Aorta (tissue), 5 donors: ENCODE measurements around the gene KRTAP3-1. TPM values are rescaled to one million over a fixed set of nuclear protein-coding genes. Genes with fewer than 3 reads are reported as not detected.

ENCODE experiments used
- ATAC-seq: fragments of 200-7000 bp; cut with Tn5 transposase; one replicate; pipeline ENCODE4 v1.9.1; 2022; ENCODE audit warnings: moderate library complexity; ENCODE audit not compliant: low FRiP score
- DNase-seq, 2 donors: peaks; one replicate each; pipeline ENCODE4 v3.0.0-alpha.2; 2020
- H3K27ac ChIP-seq, 2 donors: one replicate each; pipeline ENCODE4 v1.5.1; 2013; ENCODE audit warnings: low read length in 2 of 2, mild to moderate bottlenecking in 2 of 2, moderate library complexity in 2 of 2, control low read depth in 1 of 2, inconsistent platforms in 1 of 2, low read depth in 1 of 2
- H3K27me3 ChIP-seq, 2 donors: one replicate each; pipeline ENCODE4 v1.6.1; 2013; ENCODE audit warnings: control low read depth in 1 of 2, low read length in 1 of 2, mild to moderate bottlenecking in 1 of 2, moderate library complexity in 1 of 2; ENCODE audit not compliant: insufficient read depth in 2 of 2, control insufficient read depth in 1 of 2
- H3K36me3 ChIP-seq, 2 donors: one replicate each; pipeline ENCODE4 v1.6.1; 2013; ENCODE audit warnings: control low read depth in 1 of 2, low read length in 1 of 2, mild to moderate bottlenecking in 1 of 2; ENCODE audit not compliant: insufficient read depth in 2 of 2, control insufficient read depth in 1 of 2
- H3K4me1 ChIP-seq, 2 donors: one replicate each; pipeline ENCODE4 v1.6.1; 2013; ENCODE audit warnings: low read length in 2 of 2, control low read depth in 1 of 2, mild to moderate bottlenecking in 1 of 2, moderate library complexity in 1 of 2; ENCODE audit not compliant: insufficient read depth in 2 of 2, control insufficient read depth in 1 of 2
- H3K4me3 ChIP-seq, 2 donors: one replicate each; pipeline ENCODE4 v1.5.1; 2013; ENCODE audit warnings: low read length in 2 of 2, control low read depth in 1 of 2, mild to moderate bottlenecking in 1 of 2
- H3K9me3 ChIP-seq: one replicate; pipeline ENCODE4 v1.6.1; 2013; ENCODE audit warnings: mild to moderate bottlenecking, low read length; ENCODE audit not compliant: control insufficient read depth
- WGBS, 2 donors: extraction: QIAGEN DNeasy Blood & Tissue Kit; methylation state at CpG; one replicate each; pipeline ENCODE4 v1.1.7; 2013; 5-methylcytosine and 5-hydroxymethylcytosine counted together
- intact Hi-C, 2 donors: fragments of 100-400 bp; cut with DNase I; formaldehyde crosslinking; loops; one replicate each; pipeline versions ENCODE4 v1.14.2 to v1.15.0; 2022
- polyA plus RNA-seq, 2 donors: library from polyadenylated mRNA; stranded (reverse); fragments of 200-250 nt; gene quantifications; one replicate each; pipeline ENCODE4 v1.2.3, GENCODE V29; 2013
- total RNA-seq, 2 donors: library from RNA; stranded (reverse); fragmentation: NEBNext Ultra II Directional; extraction: Animal tissue kit (Norgen Biotek cat#: 25700); gene quantifications; one replicate each; pipeline ENCODE4 v1.2.1, GENCODE V29; 2021
- donor health status: healthy with polysubstance abuse.
- donor health status: Bipolar disorder and iron deficiency.
- donor health status: DM: no; HTN: no; CAD: no.
- donor health status: DM: no; HTN: no; CAD: no.
- donor health status: DM: yes; HTN: yes; CAD: no.

KRTAP3-1 gene
- total and polyA plus RNA-seq, 4 donors: not detected

- ATAC-seq (no peak), DNase-seq (no peak)
- H3K4me3 ChIP-seq: no peak within 1 kb of the TSS
- intact Hi-C loops: no loop called here
- H3K9me3 ChIP-seq: peaks cover 2% of the 10 kb centered on the region
- no peaks in the 10 kb centered on the region for H3K27me3 ChIP-seq
- H3K4me1 ChIP-seq: no peaks in the 10 kb centered on the region
- no peaks in the 10 kb centered on the region for H3K36me3 ChIP-seq
- 22 to 30% methylated on average over 4 of the region's 4 CpGs for WGBS, 2 donors
- H3K27ac ChIP-seq: no peak within 1 kb of the TSS
These were observed 15.1 kb downstream of the KRTAP3-1 start, which contains the start of gene KRTAP3-3 for GRCh38 chr17:40993839-40994238. Gene KRTAP3-3, minus strand, starts transcription at chr17:40994164. Its CDS starts 67 bp downstream, at chr17:40994097.

- H3K4me3 ChIP-seq: no peak overlapping the region
- intact Hi-C loops: no loop called here
- no peak overlapping the region for H3K27ac ChIP-seq
- no peaks in the 10 kb centered on the region for H3K27me3 ChIP-seq
- H3K36me3 ChIP-seq: no peaks in the 10 kb centered on the region
- no peak for ATAC-seq
- H3K9me3 ChIP-seq: peaks cover 2% of the 10 kb centered on the region
- WGBS, 2 donors: 86 to 89% methylated on average over 2 of the region's 2 CpGs
- DNase-seq: no peak
- H3K4me1 ChIP-seq: no peaks in the 10 kb centered on the region
These were observed 15.8 kb downstream of the KRTAP3-1 start for GRCh38 chr17:40993084-40993483.

GRCh38 chr17:40992666-40993065 lies 16.3 kb downstream of the KRTAP3-1 start:
- peaks cover 2% of the 10 kb centered on the region for H3K9me3 ChIP-seq
- H3K36me3 ChIP-seq: no peaks in the 10 kb centered on the region
- no peaks in the 10 kb centered on the region for H3K27me3 ChIP-seq
- H3K4me3 ChIP-seq: no peak overlapping the region
- no peak for DNase-seq
- no peak overlapping the region for H3K27ac ChIP-seq
- intact Hi-C loops: no loop called here
- ATAC-seq: no peak
- 82 to 87% methylated on average over 3 of the region's 3 CpGs for WGBS, 2 donors
- no peaks in the 10 kb centered on the region for H3K4me1 ChIP-seq

GRCh38 chr17:40986920-40987319 lies 22.0 kb downstream of the KRTAP3-1 start:
- intact Hi-C loops: no loop called here
- WGBS, 2 donors: 42 to 43% methylated on average over 8 of the region's 8 CpGs

GRCh38 chr17:40984226-40984625 lies 24.7 kb downstream of the KRTAP3-1 start, which contains the start of gene KRT40:
Gene KRT40, minus strand, starts transcription at chr17:40984326. Its CDS starts 53 bp downstream, at chr17:40984273.
- Histone ChIP-seq H3K27me3 (peaks cover 0 to 2% of the 10 kb centered on the region in 2 donors), H3K9me3 (no peaks in the 10 kb centered on the region), H3K27ac (no peak within 1 kb of the TSS), H3K36me3 (no peaks in the 10 kb centered on the region), H3K4me3 (no peak within 1 kb of the TSS), H3K4me1 (no peaks in the 10 kb centered on the region)
- intact Hi-C loops: no loop called here
- DNase-seq (no peak), ATAC-seq (no peak)
- 34 to 36% methylated on average over 3 of the region's 3 CpGs for WGBS, 2 donors

More at GRCh38 chr17:40986920-40987319, 22.0 kb downstream of the KRTAP3-1 start:
- Histone ChIP-seq H3K9me3 (no peaks in the 10 kb centered on the region), H3K27me3 (no peaks in the 10 kb centered on the region), H3K4me1 (no peaks in the 10 kb centered on the region), H3K4me3 (no peak overlapping the region), H3K36me3 (no peaks in the 10 kb centered on the region), H3K27ac (no peak overlapping the region)
- DNase-seq (no peak), ATAC-seq (no peak)

- Histone ChIP-seq H3K27me3 (peaks cover 0 to 2% of the 10 kb centered on the region in 2 donors), H3K4me1 (no peaks in the 10 kb centered on the region), H3K4me3 (no peak overlapping the region), H3K9me3 (no peaks in the 10 kb centered on the region), H3K27ac (no peak overlapping the region), H3K36me3 (no peaks in the 10 kb centered on the region)
- intact Hi-C loops: no loop called here
- 46 to 50% methylated on average over 5 of the region's 5 CpGs for WGBS, 2 donors
- DNase-seq (no peak), ATAC-seq (no peak)
These were observed 27.8 kb downstream of the KRTAP3-1 start for GRCh38 chr17:40981115-40981514.

- 6 to 8% methylated on average over 8 of the region's 8 CpGs for WGBS, 2 donors
- no peak overlapping the region for H3K4me3 ChIP-seq
- intact Hi-C loops: no loop called here
- DNase-seq: no peak
- H3K9me3 ChIP-seq: no peaks in the 10 kb centered on the region
- no peak for ATAC-seq
- no peak overlapping the region for H3K27ac ChIP-seq
- H3K4me1 ChIP-seq: no peaks in the 10 kb centered on the region
- peaks cover 0 to 2% of the 10 kb centered on the region in 2 donors for H3K27me3 ChIP-seq
- H3K36me3 ChIP-seq: no peaks in the 10 kb centered on the region
These were observed 28.3 kb downstream of the KRTAP3-1 start for GRCh38 chr17:40980596-40980995.

- ATAC-seq (no peak), DNase-seq (no peak)
- Histone ChIP-seq H3K36me3 (no peaks in the 10 kb centered on the region), H3K27ac (no peak overlapping the region), H3K4me3 (no peak overlapping the region), H3K27me3 (peaks cover 0 to 2% of the 10 kb centered on the region in 2 donors), H3K4me1 (no peaks in the 10 kb centered on the region), H3K9me3 (no peaks in the 10 kb centered on the region)
- intact Hi-C loops: no loop called here
- WGBS, 2 donors: 85 to 90% methylated on average over 3 of the region's 3 CpGs
These were observed 28.8 kb downstream of the KRTAP3-1 start for GRCh38 chr17:40980117-40980516.

GRCh38 chr17:40978575-40979151 lies 30.3 kb downstream of the KRTAP3-1 start:
- intact Hi-C loops: no loop called here
- WGBS, 2 donors: 66 to 72% methylated on average over 13 of the region's 13 CpGs
- peaks cover 0 to 2% of the 10 kb centered on the region in 2 donors for H3K27me3 ChIP-seq
- ATAC-seq (no peak), DNase-seq (no peak)
- no peak overlapping the region for H3K4me3 ChIP-seq
- H3K9me3 ChIP-seq: no peaks in the 10 kb centered on the region
- H3K4me1 ChIP-seq: no peaks in the 10 kb centered on the region
- no peaks in the 10 kb centered on the region for H3K36me3 ChIP-seq
- no peak overlapping the region for H3K27ac ChIP-seq
